ENCODE results near the gene MUC5B.
"Not testable (repeated sequence)": the region's sequence is repeated elsewhere in the genome, so short reads cannot be mapped to it uniquely, and the experiment has no call there.

The MUC5B gene

DNA sequence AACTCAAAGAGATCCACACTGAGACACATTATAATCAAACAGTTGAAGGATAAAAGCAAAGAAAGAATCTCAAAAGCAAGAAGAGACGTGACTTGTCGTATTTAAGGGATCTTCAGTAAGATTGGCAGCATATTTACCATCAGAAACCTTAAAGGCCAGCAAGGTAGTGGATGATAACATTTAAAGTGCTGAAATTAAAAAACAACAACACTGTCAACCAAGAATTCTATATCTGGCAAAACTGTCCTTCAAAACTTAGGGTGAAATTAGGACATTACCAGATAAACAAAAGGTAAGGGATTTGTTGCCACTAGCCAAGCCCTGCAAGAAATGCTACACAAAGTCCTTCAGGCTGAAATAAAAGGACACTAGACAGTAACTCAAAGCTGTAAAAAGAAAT is 11.0 kb upstream of the MUC5B start:
- DNase-seq (ENCODE audit: low read depth): no peak
- TF ChIP-seq, protein P1, sequence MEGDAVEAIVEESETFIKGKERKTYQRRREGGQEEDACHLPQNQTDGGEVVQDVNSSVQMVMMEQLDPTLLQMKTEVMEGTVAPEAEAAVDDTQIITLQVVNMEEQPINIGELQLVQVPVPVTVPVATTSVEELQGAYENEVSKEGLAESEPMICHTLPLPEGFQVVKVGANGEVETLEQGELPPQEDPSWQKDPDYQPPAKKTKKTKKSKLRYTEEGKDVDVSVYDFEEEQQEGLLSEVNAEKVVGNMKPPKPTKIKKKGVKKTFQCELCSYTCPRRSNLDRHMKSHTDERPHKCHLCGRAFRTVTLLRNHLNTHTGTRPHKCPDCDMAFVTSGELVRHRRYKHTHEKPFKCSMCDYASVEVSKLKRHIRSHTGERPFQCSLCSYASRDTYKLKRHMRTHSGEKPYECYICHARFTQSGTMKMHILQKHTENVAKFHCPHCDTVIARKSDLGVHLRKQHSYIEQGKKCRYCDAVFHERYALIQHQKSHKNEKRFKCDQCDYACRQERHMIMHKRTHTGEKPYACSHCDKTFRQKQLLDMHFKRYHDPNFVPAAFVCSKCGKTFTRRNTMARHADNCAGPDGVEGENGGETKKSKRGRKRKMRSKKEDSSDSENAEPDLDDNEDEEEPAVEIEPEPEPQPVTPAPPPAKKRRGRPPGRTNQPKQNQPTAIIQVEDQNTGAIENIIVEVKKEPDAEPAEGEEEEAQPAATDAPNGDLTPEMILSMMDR (IDR thresholded peaks at IDR 0.05; ENCODE audit: control insufficient read depth, insufficient read depth, low read depth, low read length, missing control alignments): no peak
- no peak overlapping the region for H3K4me3 ChIP-seq (ENCODE audit: control insufficient read depth, low read depth, low read length)

DNA sequence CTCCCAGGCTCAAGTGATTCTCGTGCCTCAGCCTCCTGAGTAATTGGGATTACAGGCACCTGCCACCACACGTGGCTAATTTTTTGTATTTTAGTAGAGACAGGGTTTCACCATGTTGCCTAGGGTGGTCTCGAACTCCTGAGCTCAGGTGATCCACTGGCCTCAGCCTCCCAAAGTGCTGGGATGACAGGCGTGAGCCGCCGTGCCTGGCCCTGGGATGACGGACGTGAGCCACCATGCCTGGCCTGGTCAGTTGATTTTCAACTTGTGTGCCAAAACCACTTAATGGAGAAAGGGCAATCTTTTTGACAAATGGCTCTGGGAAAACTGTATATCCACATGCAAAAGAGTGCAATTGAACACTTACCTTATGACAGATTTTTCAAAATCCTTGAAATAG is 7.0 kb upstream of the MUC5B start:
- not testable (repeated sequence) for H3K4me3 ChIP-seq (ENCODE audit: control insufficient read depth, low read depth, low read length); DNase-seq (ENCODE audit: low read depth)

DNA sequence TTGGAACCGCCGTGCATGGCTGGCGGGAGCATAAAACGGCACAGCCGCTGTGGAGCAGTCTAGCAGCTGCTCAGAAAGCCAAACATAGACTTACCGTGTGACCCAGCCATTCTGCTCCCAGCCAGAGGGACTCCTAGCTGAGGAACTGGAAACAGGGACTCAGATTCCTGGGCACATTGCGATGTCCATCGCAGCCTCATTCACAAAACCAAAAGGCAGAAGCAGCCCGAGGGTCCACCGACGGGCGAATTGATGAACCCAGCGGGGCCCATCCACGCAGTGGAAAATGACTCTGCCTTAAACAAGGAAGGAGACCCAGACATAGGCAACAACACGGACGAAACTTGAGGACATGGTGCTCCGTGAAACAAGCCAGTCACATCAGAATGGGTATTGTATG is 5.7 kb upstream of the MUC5B start:
- TF ChIP-seq, protein P1 (IDR thresholded peaks at IDR 0.05; ENCODE audit: control insufficient read depth, insufficient read depth, low read depth, low read length, missing control alignments): no peak
- H3K4me3 ChIP-seq (ENCODE audit: control insufficient read depth, low read depth, low read length): no peak overlapping the region
- DNase-seq (ENCODE audit: low read depth): no peak

DNA sequence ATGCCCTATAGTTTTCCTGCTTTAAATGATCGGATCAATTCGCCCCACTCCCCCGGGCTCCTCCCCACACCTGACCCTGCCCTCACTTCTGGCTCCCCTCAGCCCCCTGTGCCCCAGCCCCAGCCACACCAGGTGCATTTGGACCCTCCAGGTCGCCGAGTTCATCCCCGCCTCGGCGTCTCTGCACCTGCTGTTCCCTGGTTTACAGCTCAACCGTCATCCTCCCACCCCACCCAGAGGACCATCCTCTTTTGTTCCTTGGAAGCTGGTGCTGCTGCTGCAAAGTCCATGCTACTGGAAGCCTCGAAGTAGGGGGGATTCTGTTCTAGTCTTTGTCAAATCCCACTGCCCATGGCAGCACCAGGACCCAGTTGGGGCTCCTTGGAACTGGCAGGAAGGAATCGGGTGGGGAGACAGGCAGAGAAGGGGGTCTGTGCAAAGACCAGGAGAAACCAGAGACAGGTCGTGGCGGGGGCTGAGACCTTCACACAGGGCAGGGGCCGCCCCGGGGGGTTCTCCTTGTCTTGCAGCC is 4.5 kb upstream of the MUC5B start:
- DNase-seq (ENCODE audit: low read depth): no peak
- TF ChIP-seq, protein P1 (IDR thresholded peaks at IDR 0.05; ENCODE audit: control insufficient read depth, insufficient read depth, low read depth, low read length, missing control alignments): no peak
- H3K4me3 ChIP-seq (ENCODE audit: control insufficient read depth, low read depth, low read length): no peak overlapping the region

DNA sequence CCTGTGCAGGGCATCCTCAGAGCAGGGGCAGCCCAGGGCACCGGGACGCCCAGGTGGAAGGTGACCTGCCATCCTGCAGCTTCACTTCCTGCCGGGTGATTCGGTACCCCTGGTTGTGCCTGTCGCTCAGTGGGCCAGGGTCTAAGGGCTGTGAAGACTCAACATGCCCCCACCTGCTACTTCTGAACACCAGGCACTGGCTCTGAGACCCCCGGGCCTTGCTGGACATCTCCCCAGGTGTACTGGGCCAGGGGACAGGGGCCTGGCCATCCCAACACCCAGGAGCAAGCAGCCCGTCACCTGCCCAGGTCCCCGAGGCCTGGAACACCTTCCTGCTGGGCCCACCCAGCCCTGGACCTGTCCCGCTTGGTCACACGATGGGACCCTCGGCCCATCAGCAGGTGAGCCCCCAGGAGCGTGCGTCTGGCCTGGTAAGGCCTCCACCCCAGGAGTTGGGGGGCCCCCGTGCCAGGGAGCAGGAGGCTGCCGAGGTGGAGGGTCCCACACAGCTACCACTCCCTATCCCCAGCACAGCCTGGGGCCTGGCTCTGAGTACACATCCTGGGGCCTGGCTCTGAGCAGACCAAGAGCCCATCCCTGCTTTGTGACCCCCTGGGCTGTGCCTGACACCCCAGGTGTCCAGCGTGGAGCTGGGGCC is 3.9 kb upstream of the MUC5B start:
- TF ChIP-seq, protein P1 (IDR thresholded peaks at IDR 0.05; ENCODE audit: control insufficient read depth, insufficient read depth, low read depth, low read length, missing control alignments): no peak
- DNase-seq (ENCODE audit: low read depth): no peak
- H3K4me3 ChIP-seq (ENCODE audit: control insufficient read depth, low read depth, low read length): no peak overlapping the region

DNA sequence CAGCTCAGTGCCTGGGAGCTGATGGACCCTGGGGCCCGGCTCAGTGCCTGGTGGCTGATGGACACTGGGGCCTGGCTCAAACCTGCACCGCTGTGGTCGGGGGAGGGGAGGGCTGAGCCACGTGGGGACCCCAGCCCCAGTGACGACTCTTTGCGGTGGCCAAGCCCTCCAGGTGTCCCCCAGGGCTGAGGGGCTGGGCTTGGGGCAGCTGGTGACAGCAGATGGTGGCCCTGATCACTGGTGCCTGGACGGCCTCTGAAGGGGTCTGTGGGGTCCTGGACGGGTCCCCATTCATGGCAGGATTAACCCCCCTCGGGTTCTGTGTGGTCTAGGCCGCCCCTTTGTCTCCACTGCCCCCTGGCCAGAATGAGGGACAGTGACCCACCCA is 3.4 kb upstream of the MUC5B start:
- TF ChIP-seq, protein P1 (IDR thresholded peaks at IDR 0.05; ENCODE audit: control insufficient read depth, insufficient read depth, low read depth, low read length, missing control alignments): no peak
- no peak overlapping the region for H3K4me3 ChIP-seq (ENCODE audit: control insufficient read depth, low read depth, low read length)

DNA sequence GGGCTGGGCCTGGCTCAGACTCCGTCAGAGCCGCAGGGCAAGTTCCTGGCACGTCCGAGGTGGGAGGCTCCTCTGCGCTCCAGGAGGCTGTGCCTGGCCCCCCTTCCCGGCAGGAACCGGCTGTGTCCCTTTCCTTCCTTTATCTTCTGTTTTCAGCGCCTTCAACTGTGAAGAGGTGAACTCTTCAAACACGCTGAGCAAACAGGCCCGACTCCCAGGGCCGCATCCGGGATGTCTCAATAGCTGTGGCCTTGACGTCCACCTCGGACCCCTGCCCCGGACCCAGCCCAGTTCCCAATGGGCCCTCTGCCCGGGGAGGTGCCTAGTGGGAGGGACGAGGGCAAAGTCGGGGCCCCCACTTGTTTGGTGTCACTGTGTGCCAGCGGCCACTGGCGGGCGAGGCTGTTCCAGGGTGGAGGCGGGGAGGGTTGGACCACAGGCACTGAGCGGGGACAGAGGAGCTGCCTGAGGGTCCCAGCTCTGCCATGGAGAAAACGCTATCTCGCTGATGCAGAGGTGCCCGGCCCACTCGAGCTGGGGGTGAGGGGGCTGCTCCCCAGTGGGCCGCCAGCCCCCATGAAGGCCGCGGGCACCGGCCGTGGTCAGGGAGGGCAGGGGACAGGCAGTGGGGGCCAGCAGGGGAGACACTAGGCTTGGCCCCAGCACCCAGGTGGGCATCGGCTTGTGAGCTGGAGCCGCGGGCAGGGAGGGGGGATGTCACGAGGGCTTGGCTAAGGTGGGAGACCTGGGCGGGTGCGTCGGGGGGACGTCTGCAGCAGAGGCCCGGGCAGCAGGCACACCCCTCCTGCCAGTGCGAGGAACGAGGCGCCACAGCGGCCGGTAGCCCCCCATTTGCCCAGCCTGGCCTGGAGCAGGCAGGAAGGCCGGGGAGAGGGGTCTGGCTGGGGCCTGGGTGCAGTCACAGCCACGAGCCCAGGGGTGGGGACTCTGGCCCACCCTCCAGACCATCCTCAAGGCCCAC is 2.7 kb upstream of the MUC5B start:
- TF ChIP-seq, protein P1 (IDR thresholded peaks at IDR 0.05; ENCODE audit: control insufficient read depth, insufficient read depth, low read depth, low read length, missing control alignments): no peak
- no peak for DNase-seq (ENCODE audit: low read depth)

More for the DNA sequence above, 3.4 kb upstream of the MUC5B start:
- no peak for DNase-seq (ENCODE audit: low read depth)

More for the DNA sequence above, 2.7 kb upstream of the MUC5B start:
- H3K4me3 ChIP-seq (ENCODE audit: control insufficient read depth, low read depth, low read length): no peak overlapping the region

Data from AG09309 (cell line).